Activated T-helper 2 cell treated with anti-CD3 and anti-CD28 coated beads, Interferon-gamma antibody, Interleukin-2, Interleukin-4, amounts not matched to agents 10 μg/mL and 5 μg/mL and 100 μg/mL, durations not matched to agents 14 hours and 24 hours and 36 hours (primary cell): ENCODE data around the gene CDH3. TPM values are rescaled to one million over a fixed set of nuclear protein-coding genes. Genes with fewer than 3 reads are reported as not detected.

Source experiments
- DNase-seq: peaks from one replicate; pipeline ENCODE4 v3.0.0; 2021; ENCODE audit warnings: low spot score
- H3K27ac Mint-ChIP-seq: one replicate; pipeline ENCODE4 v1.8.0; 2021; ENCODE audit warnings: mixed read lengths
- H3K27me3 Mint-ChIP-seq: one replicate; pipeline ENCODE4 v1.8.0; 2021; ENCODE audit warnings: low read depth, mixed read lengths
- H3K36me3 Mint-ChIP-seq: one replicate; pipeline ENCODE4 v1.8.0; 2021; ENCODE audit warnings: low read depth, mixed read lengths
- H3K4me1 Mint-ChIP-seq: one replicate; pipeline ENCODE4 v1.8.0; 2021; ENCODE audit warnings: low read depth, mixed read lengths
- H3K4me3 Mint-ChIP-seq: one replicate; pipeline ENCODE4 v1.8.0; 2021; ENCODE audit warnings: low read depth, mild to moderate bottlenecking, moderate library complexity, mixed read lengths
- H3K9me3 Mint-ChIP-seq: one replicate; pipeline ENCODE4 v1.8.0; 2021; ENCODE audit warnings: mixed read lengths
- intact Hi-C: fragments of 100-400 bp; cut with micrococcal nuclease; formaldehyde crosslinking; loops from one replicate; pipeline ENCODE4 v1.15.1; 2023
- total RNA-seq: library from RNA; stranded (reverse); gene quantifications from 2 replicates; pipeline ENCODE4 v1.2.3, GENCODE V29; 2022

CDH3 gene
- total RNA-seq, 1 donor from 2014 or later = 0.75 TPM

GRCh38 chr16:68689921-68690320 is 44.8 kb downstream of the CDH3 start:
- H3K4me3 Mint-ChIP-seq = no peak overlapping the region
- intact Hi-C loops = no loop called here
- no peak for DNase-seq
- no peak overlapping the region for H3K27ac Mint-ChIP-seq
- no peaks in the 10 kb centered on the region for H3K4me1 Mint-ChIP-seq
- H3K36me3 Mint-ChIP-seq = no peaks in the 10 kb centered on the region
- no peaks in the 10 kb centered on the region for H3K9me3 Mint-ChIP-seq
- H3K27me3 Mint-ChIP-seq = no peaks in the 10 kb centered on the region

- H3K4me1 Mint-ChIP-seq = no peaks in the 10 kb centered on the region
- intact Hi-C loops = no loop called here
- no peak for DNase-seq
These were observed 50.5 kb downstream of the CDH3 start for GRCh38 chr16:68695575-68695974.

GRCh38 chr16:68696514-68696913 is 51.4 kb downstream of the CDH3 start:
- no peak for DNase-seq
- Mint-ChIP-seq H3K4me1 (no peaks in the 10 kb centered on the region), H3K27ac (no peak overlapping the region), H3K4me3 (no peak overlapping the region), H3K36me3 (no peaks in the 10 kb centered on the region), H3K27me3 (peaks cover 3% of the 10 kb centered on the region), H3K9me3 (no peaks in the 10 kb centered on the region)
- intact Hi-C loops = no loop called here

More at GRCh38 chr16:68695575-68695974, 50.5 kb downstream of the CDH3 start:
- Mint-ChIP-seq H3K36me3 (no peaks in the 10 kb centered on the region), H3K27ac (no peak overlapping the region), H3K9me3 (no peaks in the 10 kb centered on the region), H3K4me3 (no peak overlapping the region), H3K27me3 (peaks cover 3% of the 10 kb centered on the region)

GRCh38 chr16:68698091-68698490 is 53.0 kb downstream of the CDH3 start:
- Mint-ChIP-seq H3K9me3 (no peaks in the 10 kb centered on the region), H3K36me3 (no peaks in the 10 kb centered on the region), H3K27ac (no peak overlapping the region), H3K27me3 (peaks cover 3% of the 10 kb centered on the region), H3K4me3 (no peak overlapping the region), H3K4me1 (no peaks in the 10 kb centered on the region)
- intact Hi-C loops = no loop called here
- DNase-seq = no peak

GRCh38 chr16:68700120-68700519 is 55.0 kb downstream of the CDH3 start:
- Mint-ChIP-seq H3K4me1 (no peaks in the 10 kb centered on the region), H3K36me3 (no peaks in the 10 kb centered on the region), H3K9me3 (no peaks in the 10 kb centered on the region), H3K27ac (no peak overlapping the region), H3K27me3 (peaks cover 7% of the 10 kb centered on the region), H3K4me3 (no peak overlapping the region)
- DNase-seq = no peak
- intact Hi-C loops = loop anchor here (10.0 kb wide), 1 partner anchor 425 kb away; no protein-coding TSS in a partner anchor

GRCh38 chr16:68700831-68701230 is 55.7 kb downstream of the CDH3 start:
- intact Hi-C loops = loop anchor here (10.0 kb wide), 1 partner anchor 424 kb away; no protein-coding TSS in a partner anchor
- Mint-ChIP-seq H3K4me3 (no peak overlapping the region), H3K4me1 (no peaks in the 10 kb centered on the region), H3K36me3 (no peaks in the 10 kb centered on the region), H3K27ac (no peak overlapping the region), H3K27me3 (peaks cover 7% of the 10 kb centered on the region), H3K9me3 (no peaks in the 10 kb centered on the region)
- DNase-seq = no peak

GRCh38 chr16:68704232-68704867 is 59.2 kb downstream of the CDH3 start:
- Mint-ChIP-seq H3K9me3 (no peaks in the 10 kb centered on the region), H3K4me3 (no peak overlapping the region), H3K27ac (no peak overlapping the region), H3K4me1 (no peaks in the 10 kb centered on the region), H3K27me3 (peaks cover 4% of the 10 kb centered on the region), H3K36me3 (no peaks in the 10 kb centered on the region)
- intact Hi-C loops = loop anchor here (1.0 to 10.0 kb wide), 2 partner anchors 96 to 420 kb away; no protein-coding TSS in a partner anchor
- DNase-seq = peak; percentile 51

GRCh38 chr16:68707340-68708152 is 62.4 kb downstream of the CDH3 start:
- H3K9me3 Mint-ChIP-seq = no peaks in the 10 kb centered on the region
- no peak overlapping the region for H3K4me3 Mint-ChIP-seq
- no peaks in the 10 kb centered on the region for H3K36me3 Mint-ChIP-seq
- intact Hi-C loops = loop anchor here (10.0 kb wide), 1 partner anchor 417 kb away; no protein-coding TSS in a partner anchor
- peaks cover 8% of the 10 kb centered on the region for H3K4me1 Mint-ChIP-seq
- no peak for DNase-seq
- H3K27me3 Mint-ChIP-seq = peaks cover 17% of the 10 kb centered on the region
- no peak overlapping the region for H3K27ac Mint-ChIP-seq

GRCh38 chr16:68710211-68710610 is 65.1 kb downstream of the CDH3 start:
- Mint-ChIP-seq H3K4me1 (peaks cover 8% of the 10 kb centered on the region), H3K27me3 (peaks cover 22% of the 10 kb centered on the region), H3K9me3 (no peaks in the 10 kb centered on the region), H3K27ac (no peak overlapping the region), H3K4me3 (no peak overlapping the region), H3K36me3 (no peaks in the 10 kb centered on the region)
- DNase-seq = no peak
- intact Hi-C loops = no loop called here

- DNase-seq = no peak
- Mint-ChIP-seq H3K27ac (no peak overlapping the region), H3K4me1 (peaks cover 8% of the 10 kb centered on the region), H3K27me3 (peaks cover 22% of the 10 kb centered on the region), H3K36me3 (no peaks in the 10 kb centered on the region), H3K9me3 (no peaks in the 10 kb centered on the region), H3K4me3 (no peak overlapping the region)
- intact Hi-C loops = no loop called here
These were observed 66.5 kb downstream of the CDH3 start for GRCh38 chr16:68711421-68712139.

GRCh38 chr16:68713361-68713760 is 68.3 kb downstream of the CDH3 start:
- peaks cover 22% of the 10 kb centered on the region for H3K27me3 Mint-ChIP-seq
- no peaks in the 10 kb centered on the region for H3K9me3 Mint-ChIP-seq
- no peak overlapping the region for H3K4me3 Mint-ChIP-seq
- H3K27ac Mint-ChIP-seq = no peak overlapping the region
- no peaks in the 10 kb centered on the region for H3K36me3 Mint-ChIP-seq
- intact Hi-C loops = no loop called here
- H3K4me1 Mint-ChIP-seq = peaks cover 8% of the 10 kb centered on the region
- DNase-seq = no peak

- H3K36me3 Mint-ChIP-seq = no peaks in the 10 kb centered on the region
- H3K4me1 Mint-ChIP-seq = peaks cover 13% of the 10 kb centered on the region
- intact Hi-C loops = no loop called here
- no peak overlapping the region for H3K4me3 Mint-ChIP-seq
- no peak overlapping the region for H3K27ac Mint-ChIP-seq
- no peak for DNase-seq
- peaks cover 17% of the 10 kb centered on the region for H3K27me3 Mint-ChIP-seq
- H3K9me3 Mint-ChIP-seq = no peaks in the 10 kb centered on the region
These were observed 70.4 kb downstream of the CDH3 start for GRCh38 chr16:68715471-68715870.
